HG03175 (cell line): Measurements from ENCODE around the gene F2RL2.

ENCODE experiments used
- ATAC-seq: cut with Tn5 transposase; IDR thresholded peaks from one replicate; pipeline ENCODE4 v1.9.1; 2021; ENCODE audit warnings: mild to moderate bottlenecking, moderate library complexity; ENCODE audit not compliant: unreplicated experiment

F2RL2 gene

GRCh38 chr5:76622973-76623596 lies at the start of gene F2RL2:
F2RL2 (minus strand) TSS chr5:76623403; CDS start chr5:76623230, 173 bp downstream.
- ATAC-seq, result no peak

- no peak for ATAC-seq
Measured at GRCh38 chr5:76672242-76672641, 49.0 kb upstream of the F2RL2 start.

GRCh38 chr5:76670508-76670907 lies 47.3 kb upstream of the F2RL2 start:
- ATAC-seq, result no peak

- ATAC-seq, result no peak
Measured at GRCh38 chr5:76669245-76669644, 46.0 kb upstream of the F2RL2 start.

- ATAC-seq, result no peak
Measured at GRCh38 chr5:76667495-76667894, 44.3 kb upstream of the F2RL2 start.

GRCh38 chr5:76664079-76664478 lies 40.9 kb upstream of the F2RL2 start:
- ATAC-seq, result no peak

- no peak for ATAC-seq
Measured at GRCh38 chr5:76663573-76663972, 40.4 kb upstream of the F2RL2 start.

- no peak for ATAC-seq
Measured at GRCh38 chr5:76662521-76662920, 39.3 kb upstream of the F2RL2 start.

GRCh38 chr5:76660360-76660759 lies 37.2 kb upstream of the F2RL2 start:
- ATAC-seq, result no peak

- no peak for ATAC-seq
Measured at GRCh38 chr5:76657683-76658311, 34.6 kb upstream of the F2RL2 start.

GRCh38 chr5:76657091-76657490 lies 33.9 kb upstream of the F2RL2 start:
- no peak for ATAC-seq

GRCh38 chr5:76652809-76653414 lies 29.7 kb upstream of the F2RL2 start:
- ATAC-seq, result no peak

- no peak for ATAC-seq
Measured at GRCh38 chr5:76649140-76649539, 25.9 kb upstream of the F2RL2 start.

- ATAC-seq, result no peak
Measured at GRCh38 chr5:76643371-76643770, 20.2 kb upstream of the F2RL2 start.

GRCh38 chr5:76642390-76643040 lies 19.3 kb upstream of the F2RL2 start:
- no peak for ATAC-seq

- no peak for ATAC-seq
Measured at GRCh38 chr5:76641514-76642120, 18.4 kb upstream of the F2RL2 start.

GRCh38 chr5:76638479-76638878 lies 15.3 kb upstream of the F2RL2 start:
- no peak for ATAC-seq

- ATAC-seq, result no peak
Measured at GRCh38 chr5:76637490-76637889, 14.3 kb upstream of the F2RL2 start.

GRCh38 chr5:76634661-76635060 lies 11.5 kb upstream of the F2RL2 start:
- ATAC-seq, result no peak

- ATAC-seq, result no peak
Measured at GRCh38 chr5:76626738-76627137, 3.5 kb upstream of the F2RL2 start.

GRCh38 chr5:76625087-76625815 lies 2.0 kb upstream of the F2RL2 start:
- no peak for ATAC-seq
